ENCODE results near the gene UPF1.

GRCh38 chr19:18886972-18887371 lies 55.2 kb downstream of the UPF1 start:
- TF ChIP-seq, protein P1, sequence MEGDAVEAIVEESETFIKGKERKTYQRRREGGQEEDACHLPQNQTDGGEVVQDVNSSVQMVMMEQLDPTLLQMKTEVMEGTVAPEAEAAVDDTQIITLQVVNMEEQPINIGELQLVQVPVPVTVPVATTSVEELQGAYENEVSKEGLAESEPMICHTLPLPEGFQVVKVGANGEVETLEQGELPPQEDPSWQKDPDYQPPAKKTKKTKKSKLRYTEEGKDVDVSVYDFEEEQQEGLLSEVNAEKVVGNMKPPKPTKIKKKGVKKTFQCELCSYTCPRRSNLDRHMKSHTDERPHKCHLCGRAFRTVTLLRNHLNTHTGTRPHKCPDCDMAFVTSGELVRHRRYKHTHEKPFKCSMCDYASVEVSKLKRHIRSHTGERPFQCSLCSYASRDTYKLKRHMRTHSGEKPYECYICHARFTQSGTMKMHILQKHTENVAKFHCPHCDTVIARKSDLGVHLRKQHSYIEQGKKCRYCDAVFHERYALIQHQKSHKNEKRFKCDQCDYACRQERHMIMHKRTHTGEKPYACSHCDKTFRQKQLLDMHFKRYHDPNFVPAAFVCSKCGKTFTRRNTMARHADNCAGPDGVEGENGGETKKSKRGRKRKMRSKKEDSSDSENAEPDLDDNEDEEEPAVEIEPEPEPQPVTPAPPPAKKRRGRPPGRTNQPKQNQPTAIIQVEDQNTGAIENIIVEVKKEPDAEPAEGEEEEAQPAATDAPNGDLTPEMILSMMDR (IDR thresholded peaks at IDR 0.05): no peak
- TF ChIP-seq POLR2A (IDR thresholded peaks at IDR 0.05): no peak

All from heart left ventricle (tissue), 13 donors.